ENCODE results near the gene MACROD1.

DNA sequence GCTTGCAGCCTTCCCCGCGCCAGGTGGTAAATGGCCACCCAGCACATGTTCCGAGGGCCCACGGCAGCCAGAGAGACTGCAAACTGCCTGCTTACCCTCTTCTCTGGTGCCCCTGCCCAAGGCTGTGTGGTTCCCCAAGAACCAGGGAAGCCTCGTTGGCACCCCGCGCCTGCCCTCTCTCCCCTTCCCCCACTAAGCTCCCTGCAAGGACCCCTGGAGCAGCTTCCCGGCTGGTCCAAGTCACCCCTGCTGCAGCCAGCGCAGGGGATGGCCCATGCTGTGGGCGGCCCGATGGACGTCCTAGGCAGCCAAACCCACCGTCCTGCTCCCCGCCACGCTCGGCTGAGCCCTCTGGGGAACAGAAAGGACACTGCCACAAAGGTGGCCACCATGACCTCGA is 30.2 kb downstream of the MACROD1 start:
- TF ChIP-seq POLR2A (IDR thresholded peaks at IDR 0.05) (no peak), POLR2AphosphoS5 (IDR thresholded peaks at IDR 0.05) (no peak)
- TF ChIP-seq, protein P1, sequence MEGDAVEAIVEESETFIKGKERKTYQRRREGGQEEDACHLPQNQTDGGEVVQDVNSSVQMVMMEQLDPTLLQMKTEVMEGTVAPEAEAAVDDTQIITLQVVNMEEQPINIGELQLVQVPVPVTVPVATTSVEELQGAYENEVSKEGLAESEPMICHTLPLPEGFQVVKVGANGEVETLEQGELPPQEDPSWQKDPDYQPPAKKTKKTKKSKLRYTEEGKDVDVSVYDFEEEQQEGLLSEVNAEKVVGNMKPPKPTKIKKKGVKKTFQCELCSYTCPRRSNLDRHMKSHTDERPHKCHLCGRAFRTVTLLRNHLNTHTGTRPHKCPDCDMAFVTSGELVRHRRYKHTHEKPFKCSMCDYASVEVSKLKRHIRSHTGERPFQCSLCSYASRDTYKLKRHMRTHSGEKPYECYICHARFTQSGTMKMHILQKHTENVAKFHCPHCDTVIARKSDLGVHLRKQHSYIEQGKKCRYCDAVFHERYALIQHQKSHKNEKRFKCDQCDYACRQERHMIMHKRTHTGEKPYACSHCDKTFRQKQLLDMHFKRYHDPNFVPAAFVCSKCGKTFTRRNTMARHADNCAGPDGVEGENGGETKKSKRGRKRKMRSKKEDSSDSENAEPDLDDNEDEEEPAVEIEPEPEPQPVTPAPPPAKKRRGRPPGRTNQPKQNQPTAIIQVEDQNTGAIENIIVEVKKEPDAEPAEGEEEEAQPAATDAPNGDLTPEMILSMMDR (IDR thresholded peaks at IDR 0.05), result no peak

Data from prostate gland (tissue), 2 donors.